Tibial nerve (tissue), 4 donors: ENCODE measurements around the gene CTNNA3. TPM values are rescaled to one million over a fixed set of nuclear protein-coding genes. Genes with fewer than 3 reads are reported as not detected.
A peak's percentile ranks its signal among the peaks of the same experiment; 100 is the strongest.

Experiments
- DNase-seq, 2 donors: peaks; one replicate each; pipeline ENCODE4 v3.0.0-alpha.2; 2019; ENCODE audit warnings: low spot score in 2 of 2
- H3K27ac ChIP-seq, 4 donors: fragments of 200-600 bp; sonication (generic) in 3 of 4; one replicate each; pipeline ENCODE4 v1.5.1; 2017 to 2019; ENCODE audit warnings: mild to moderate bottlenecking in 1 of 4
- H3K27me3 ChIP-seq, 2 donors: fragments of 200-600 bp; sonication (generic) in 1 of 2; one replicate each; pipeline versions ENCODE4 v1.5.1 to v1.6.0; 2017 to 2019
- H3K36me3 ChIP-seq, 3 donors: fragments of 200-600 bp; sonication (generic); one replicate each; pipeline ENCODE4 v1.5.1; 2018 to 2019
- H3K4me1 ChIP-seq, 4 donors: fragments of 200-600 bp; sonication (generic) in 3 of 4; one replicate each; pipeline ENCODE4 v1.5.1; 2017 to 2019
- H3K4me3 ChIP-seq, 4 donors: fragments of 200-600 bp; sonication (generic) in 3 of 4; one replicate each; pipeline ENCODE4 v1.5.1; 2017 to 2019; ENCODE audit warnings: mild to moderate bottlenecking in 1 of 4, moderate library complexity in 1 of 4
- H3K9me3 ChIP-seq, 4 donors: fragments of 200-600 bp; sonication (generic) in 3 of 4; one replicate each; pipeline ENCODE4 v1.5.1; 2017 to 2019
- CTCF ChIP-seq, 5 experiments: fragments of 200-600 bp in 3 of 5; fragments of 450-650 bp in 2 of 5; sonication (generic) in 3 of 5; IDR thresholded peaks; one replicate each; pipeline ENCODE4 v1.5.1; 2016 to 2019; ENCODE audit warnings: antibody characterized with exemption in 5 of 5, mild to moderate bottlenecking in 3 of 5, moderate library complexity in 2 of 5
- EP300 ChIP-seq, 2 donors: sonication (generic); formaldehyde crosslinking; IDR thresholded peaks; one replicate each; pipeline ENCODE4 v1.6.1; 2017; ENCODE audit warnings: antibody characterized with exemption in 2 of 2, mild to moderate bottlenecking in 1 of 2
- POLR2A ChIP-seq, 2 donors: fragments of 450-650 bp; IDR thresholded peaks; one replicate each; pipeline ENCODE4 v1.6.1; 2017; ENCODE audit warnings: antibody characterized with exemption in 2 of 2, mild to moderate bottlenecking in 2 of 2, moderate library complexity in 2 of 2
- WGBS, 2 donors: methylation state at CpG; one replicate each; pipeline ENCODE4 v1.1.5; 2018; 5-methylcytosine and 5-hydroxymethylcytosine counted together
- total RNA-seq, 4 donors: library from RNA; depleted of rRNA; stranded (reverse); fragments of >200 nt; gene quantifications; one replicate each; pipeline ENCODE4 v1.1.0, GENCODE V29; 2016

CTNNA3 gene
- total RNA-seq, 4 donors from 2014 or later = 15.9 to 36.1 (median 23.1) TPM

DNA sequence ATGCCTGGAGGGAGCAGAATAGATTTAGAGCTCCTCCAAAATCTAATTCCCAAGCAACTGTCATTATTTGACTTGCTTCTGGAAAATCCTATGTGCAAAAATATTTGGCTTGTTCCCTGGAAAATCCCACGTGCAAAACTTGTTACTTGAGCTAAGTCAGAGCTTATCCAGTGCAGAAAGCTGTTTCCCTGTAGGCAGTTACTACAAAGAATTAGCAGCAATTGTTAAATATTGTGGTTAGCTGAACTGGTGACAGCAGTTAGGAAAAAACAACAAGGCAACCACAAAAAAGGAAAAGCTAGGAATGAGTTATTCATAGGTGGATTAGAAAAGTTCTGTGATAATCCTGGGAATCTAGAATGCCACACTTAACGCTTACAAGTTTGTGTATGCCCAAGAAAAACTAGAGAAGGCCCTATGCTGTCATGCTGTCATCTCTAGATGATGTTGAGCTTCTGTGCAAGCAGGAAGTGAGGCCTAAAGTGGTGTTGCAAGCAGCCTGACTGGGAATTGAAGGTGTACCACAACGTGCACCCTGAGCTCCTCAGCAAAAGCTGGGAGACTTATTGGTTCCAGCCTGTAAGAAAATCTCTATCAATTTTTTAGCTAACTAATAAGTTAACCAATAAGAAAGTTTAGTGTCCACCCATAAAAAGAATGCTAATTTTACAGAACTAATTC lies 1508.8 kb downstream of the CTNNA3 start:
- H3K36me3 ChIP-seq = no peaks in the 10 kb centered on the region
- H3K4me1 ChIP-seq = no peaks in the 10 kb centered on the region
- WGBS, 2 donors = 52 to 54% methylated on average over 3 of the region's 3 CpGs
- no peak for DNase-seq
- H3K4me3 ChIP-seq = no peak overlapping the region
- no peak for TF ChIP-seq POLR2A (IDR thresholded peaks at IDR 0.05)
- TF ChIP-seq CTCF (IDR thresholded peaks at IDR 0.05) = no peak
- TF ChIP-seq EP300 (IDR thresholded peaks at IDR 0.05) = no peak
- no peaks in the 10 kb centered on the region for H3K9me3 ChIP-seq
- H3K27me3 ChIP-seq = no peaks in the 10 kb centered on the region
- H3K27ac ChIP-seq = no peak overlapping the region

GRCh38 chr10:66183028-66183427 lies 1513.0 kb downstream of the CTNNA3 start:
- TF ChIP-seq CTCF (IDR thresholded peaks at IDR 0.05) = no peak
- Histone ChIP-seq H3K4me1 (peaks cover 0 to 5% (median 0%) of the 10 kb centered on the region in 4 donors), H3K27me3 (no peaks in the 10 kb centered on the region), H3K9me3 (no peaks in the 10 kb centered on the region), H3K36me3 (no peaks in the 10 kb centered on the region), H3K4me3 (no peak overlapping the region), H3K27ac (no peak overlapping the region)
- DNase-seq = no peak
- WGBS, 2 donors = 91 to 94% methylated on average over 2 of the region's 2 CpGs

DNA sequence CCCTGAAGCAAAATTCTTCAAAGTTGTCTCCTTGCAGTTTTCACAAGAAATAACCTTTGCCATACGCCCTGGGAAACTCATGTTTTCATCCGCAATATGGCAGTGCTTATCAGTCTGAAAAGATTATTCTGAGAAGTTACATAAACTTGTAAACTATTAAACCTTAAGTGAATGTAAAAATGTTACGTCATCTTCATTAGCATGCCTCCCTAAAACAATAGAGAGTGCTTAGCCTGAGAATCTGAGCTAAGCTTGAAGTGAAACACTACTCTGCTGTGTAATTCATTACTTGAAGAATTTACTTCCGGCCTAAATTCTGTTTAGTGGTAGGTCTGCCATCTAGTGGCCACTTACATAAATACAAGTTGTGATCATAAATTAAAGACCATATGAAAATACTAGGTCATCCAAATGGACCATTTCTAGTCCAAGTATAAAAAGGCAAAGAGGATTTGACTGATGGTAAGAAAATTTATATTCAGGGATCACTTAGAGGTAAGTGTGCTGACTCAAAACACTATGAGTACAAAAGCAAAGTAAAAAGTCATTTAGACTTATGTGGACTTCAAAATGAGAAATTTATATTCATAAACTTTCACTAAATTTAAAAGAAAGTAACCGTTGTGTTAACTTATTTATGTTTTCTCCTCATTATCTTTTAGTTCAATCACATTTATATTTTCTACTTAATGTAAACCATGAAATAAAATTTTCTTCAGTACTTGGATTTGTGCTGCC lies 1515.2 kb downstream of the CTNNA3 start:
- 48% methylated on average over 5 of the region's 5 CpGs for WGBS, 2 donors
- H3K9me3 ChIP-seq = no peaks in the 10 kb centered on the region
- no peak overlapping the region for H3K4me3 ChIP-seq
- H3K4me1 ChIP-seq = peaks cover 0 to 5% (median 0%) of the 10 kb centered on the region in 4 donors
- TF ChIP-seq EP300 (IDR thresholded peaks at IDR 0.05) (no peak), POLR2A (IDR thresholded peaks at IDR 0.05) (no peak), CTCF (IDR thresholded peaks at IDR 0.05) (peak; percentile 49 to 65 (median 63))
- peak in 1 of 2 donors; percentile 54 for DNase-seq
- no peak overlapping the region for H3K27ac ChIP-seq
- no peaks in the 10 kb centered on the region for H3K36me3 ChIP-seq
- H3K27me3 ChIP-seq = no peaks in the 10 kb centered on the region

- H3K27me3 ChIP-seq = no peaks in the 10 kb centered on the region
- no peak overlapping the region for H3K27ac ChIP-seq
- no peak for DNase-seq
- 76 to 78% methylated on average over 3 of the region's 3 CpGs for WGBS, 2 donors
- TF ChIP-seq CTCF (IDR thresholded peaks at IDR 0.05) = no peak
- TF ChIP-seq POLR2A (IDR thresholded peaks at IDR 0.05) = no peak
- no peak for TF ChIP-seq EP300 (IDR thresholded peaks at IDR 0.05)
- no peak overlapping the region for H3K4me3 ChIP-seq
- no peaks in the 10 kb centered on the region for H3K9me3 ChIP-seq
- H3K36me3 ChIP-seq = no peaks in the 10 kb centered on the region
- H3K4me1 ChIP-seq = peaks cover 0 to 5% (median 0%) of the 10 kb centered on the region in 4 donors
Observed at GRCh38 chr10:66180021-66180420, 1516.0 kb downstream of the CTNNA3 start.

DNA sequence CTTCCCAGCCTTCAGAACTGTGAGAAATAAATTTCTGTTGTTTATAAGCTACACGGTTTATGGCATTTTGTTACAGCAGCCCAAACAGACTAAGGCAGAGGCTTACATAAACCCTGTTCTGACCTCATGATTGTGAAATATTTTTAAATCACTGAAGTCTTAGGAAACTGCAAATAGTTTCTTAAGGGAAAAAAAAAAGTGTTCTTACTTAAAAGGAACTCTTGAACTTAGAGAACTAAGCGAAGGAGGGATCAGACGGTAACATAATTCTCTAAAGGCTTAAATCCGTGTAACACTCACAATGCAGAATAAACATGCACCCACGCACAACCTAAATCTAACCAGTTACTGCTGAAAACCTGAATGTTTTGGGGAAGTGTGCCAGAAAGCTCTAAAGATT lies 1519.2 kb downstream of the CTNNA3 start:
- no peak for TF ChIP-seq POLR2A (IDR thresholded peaks at IDR 0.05)
- TF ChIP-seq CTCF (IDR thresholded peaks at IDR 0.05) = no peak
- no peak overlapping the region for H3K4me3 ChIP-seq
- no peak overlapping the region for H3K27ac ChIP-seq
- DNase-seq = no peak
- no peaks in the 10 kb centered on the region for H3K36me3 ChIP-seq
- H3K27me3 ChIP-seq = no peaks in the 10 kb centered on the region
- H3K9me3 ChIP-seq = no peaks in the 10 kb centered on the region
- WGBS, 2 donors = 33 to 52% methylated on average over 5 of the region's 5 CpGs
- H3K4me1 ChIP-seq = peaks cover 0 to 5% (median 0%) of the 10 kb centered on the region in 4 donors
